Measurements from ENCODE around the gene AGXT.

The AGXT gene

GRCh38 chr2:240918258-240919091 lies 49.9 kb downstream of the AGXT start:
- Histone ChIP-seq H3K4me3 (replicated peaks; ENCODE audit: insufficient read depth, low read length) (no peak overlapping the region), H3K27ac (replicated peaks) (no peak overlapping the region), H3K27me3 (ENCODE audit: insufficient read depth, poor library complexity, severe bottlenecking) (peaks cover 12% of the 10 kb centered on the region)
- TF ChIP-seq, protein P1, sequence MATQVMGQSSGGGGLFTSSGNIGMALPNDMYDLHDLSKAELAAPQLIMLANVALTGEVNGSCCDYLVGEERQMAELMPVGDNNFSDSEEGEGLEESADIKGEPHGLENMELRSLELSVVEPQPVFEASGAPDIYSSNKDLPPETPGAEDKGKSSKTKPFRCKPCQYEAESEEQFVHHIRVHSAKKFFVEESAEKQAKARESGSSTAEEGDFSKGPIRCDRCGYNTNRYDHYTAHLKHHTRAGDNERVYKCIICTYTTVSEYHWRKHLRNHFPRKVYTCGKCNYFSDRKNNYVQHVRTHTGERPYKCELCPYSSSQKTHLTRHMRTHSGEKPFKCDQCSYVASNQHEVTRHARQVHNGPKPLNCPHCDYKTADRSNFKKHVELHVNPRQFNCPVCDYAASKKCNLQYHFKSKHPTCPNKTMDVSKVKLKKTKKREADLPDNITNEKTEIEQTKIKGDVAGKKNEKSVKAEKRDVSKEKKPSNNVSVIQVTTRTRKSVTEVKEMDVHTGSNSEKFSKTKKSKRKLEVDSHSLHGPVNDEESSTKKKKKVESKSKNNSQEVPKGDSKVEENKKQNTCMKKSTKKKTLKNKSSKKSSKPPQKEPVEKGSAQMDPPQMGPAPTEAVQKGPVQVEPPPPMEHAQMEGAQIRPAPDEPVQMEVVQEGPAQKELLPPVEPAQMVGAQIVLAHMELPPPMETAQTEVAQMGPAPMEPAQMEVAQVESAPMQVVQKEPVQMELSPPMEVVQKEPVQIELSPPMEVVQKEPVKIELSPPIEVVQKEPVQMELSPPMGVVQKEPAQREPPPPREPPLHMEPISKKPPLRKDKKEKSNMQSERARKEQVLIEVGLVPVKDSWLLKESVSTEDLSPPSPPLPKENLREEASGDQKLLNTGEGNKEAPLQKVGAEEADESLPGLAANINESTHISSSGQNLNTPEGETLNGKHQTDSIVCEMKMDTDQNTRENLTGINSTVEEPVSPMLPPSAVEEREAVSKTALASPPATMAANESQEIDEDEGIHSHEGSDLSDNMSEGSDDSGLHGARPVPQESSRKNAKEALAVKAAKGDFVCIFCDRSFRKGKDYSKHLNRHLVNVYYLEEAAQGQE (IDR thresholded peaks at IDR 0.05; ENCODE audit: insufficient replicate concordance, low read depth): no peak
- no peak for TF ChIP-seq SPI1 (IDR thresholded peaks at IDR 0.05; ENCODE audit: borderline replicate concordance, low read depth)
- TF ChIP-seq, protein P2, sequence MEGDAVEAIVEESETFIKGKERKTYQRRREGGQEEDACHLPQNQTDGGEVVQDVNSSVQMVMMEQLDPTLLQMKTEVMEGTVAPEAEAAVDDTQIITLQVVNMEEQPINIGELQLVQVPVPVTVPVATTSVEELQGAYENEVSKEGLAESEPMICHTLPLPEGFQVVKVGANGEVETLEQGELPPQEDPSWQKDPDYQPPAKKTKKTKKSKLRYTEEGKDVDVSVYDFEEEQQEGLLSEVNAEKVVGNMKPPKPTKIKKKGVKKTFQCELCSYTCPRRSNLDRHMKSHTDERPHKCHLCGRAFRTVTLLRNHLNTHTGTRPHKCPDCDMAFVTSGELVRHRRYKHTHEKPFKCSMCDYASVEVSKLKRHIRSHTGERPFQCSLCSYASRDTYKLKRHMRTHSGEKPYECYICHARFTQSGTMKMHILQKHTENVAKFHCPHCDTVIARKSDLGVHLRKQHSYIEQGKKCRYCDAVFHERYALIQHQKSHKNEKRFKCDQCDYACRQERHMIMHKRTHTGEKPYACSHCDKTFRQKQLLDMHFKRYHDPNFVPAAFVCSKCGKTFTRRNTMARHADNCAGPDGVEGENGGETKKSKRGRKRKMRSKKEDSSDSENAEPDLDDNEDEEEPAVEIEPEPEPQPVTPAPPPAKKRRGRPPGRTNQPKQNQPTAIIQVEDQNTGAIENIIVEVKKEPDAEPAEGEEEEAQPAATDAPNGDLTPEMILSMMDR (IDR thresholded peaks at IDR 0.05; ENCODE audit: insufficient read depth, low read length): no peak
- TF ChIP-seq GABPA (IDR thresholded peaks at IDR 0.05; ENCODE audit: low read depth): no peak
- no peak for DNase-seq (ENCODE audit: low read depth in 1 of 2, low spot score in 1 of 2)

- Histone ChIP-seq H3K27me3 (ENCODE audit: insufficient read depth, poor library complexity, severe bottlenecking) (peaks cover 12% of the 10 kb centered on the region), H3K4me3 (replicated peaks; ENCODE audit: insufficient read depth, low read length) (no peak overlapping the region), H3K27ac (replicated peaks) (no peak overlapping the region)
- DNase-seq (ENCODE audit: low read depth in 1 of 2, low spot score in 1 of 2): no peak
- TF ChIP-seq, protein P2 (IDR thresholded peaks at IDR 0.05; ENCODE audit: insufficient read depth, low read length): no peak
- no peak for TF ChIP-seq SPI1 (IDR thresholded peaks at IDR 0.05; ENCODE audit: borderline replicate concordance, low read depth)
- TF ChIP-seq, protein P1 (IDR thresholded peaks at IDR 0.05; ENCODE audit: insufficient replicate concordance, low read depth): no peak
- TF ChIP-seq POLR2AphosphoS5 (IDR thresholded peaks at IDR 0.05; ENCODE audit: low read depth): no peak
- TF ChIP-seq GABPA (IDR thresholded peaks at IDR 0.05; ENCODE audit: low read depth): no peak
Measured at GRCh38 chr2:240919161-240919781, 50.6 kb downstream of the AGXT start.

GRCh38 chr2:240919786-240920782 lies 51.5 kb downstream of the AGXT start:
- Histone ChIP-seq H3K4me3 (replicated peaks; ENCODE audit: insufficient read depth, low read length) (no peak overlapping the region), H3K27me3 (ENCODE audit: insufficient read depth, poor library complexity, severe bottlenecking) (peaks cover 12% of the 10 kb centered on the region), H3K27ac (replicated peaks) (no peak overlapping the region)
- no peak for DNase-seq (ENCODE audit: low read depth in 1 of 2, low spot score in 1 of 2)
- no peak for TF ChIP-seq SPI1 (IDR thresholded peaks at IDR 0.05; ENCODE audit: borderline replicate concordance, low read depth)
- TF ChIP-seq, protein P2 (IDR thresholded peaks at IDR 0.05; ENCODE audit: insufficient read depth, low read length): no peak
- TF ChIP-seq, protein P1 (IDR thresholded peaks at IDR 0.05; ENCODE audit: insufficient replicate concordance, low read depth): no peak
- TF ChIP-seq GABPA (IDR thresholded peaks at IDR 0.05; ENCODE audit: low read depth): no peak
- TF ChIP-seq POLR2AphosphoS5 (IDR thresholded peaks at IDR 0.05; ENCODE audit: low read depth): no peak
